Hematopoietic multipotent progenitor cell treated with erythropoietin and hydrocortisone succinate and interleukin-3 and kit ligand, for 15 days (in vitro differentiated cells): Measurements from ENCODE around the gene TNFRSF13B.
"Not testable (repeated sequence)": the region's sequence is repeated elsewhere in the genome, so short reads cannot be mapped to it uniquely, and the experiment has no call there.

Experiments used
- DNase-seq: peaks from one replicate; pipeline ENCODE4 v3.0.0-alpha.2; 2015; ENCODE audit warnings: low spot score

The TNFRSF13B gene

DNA sequence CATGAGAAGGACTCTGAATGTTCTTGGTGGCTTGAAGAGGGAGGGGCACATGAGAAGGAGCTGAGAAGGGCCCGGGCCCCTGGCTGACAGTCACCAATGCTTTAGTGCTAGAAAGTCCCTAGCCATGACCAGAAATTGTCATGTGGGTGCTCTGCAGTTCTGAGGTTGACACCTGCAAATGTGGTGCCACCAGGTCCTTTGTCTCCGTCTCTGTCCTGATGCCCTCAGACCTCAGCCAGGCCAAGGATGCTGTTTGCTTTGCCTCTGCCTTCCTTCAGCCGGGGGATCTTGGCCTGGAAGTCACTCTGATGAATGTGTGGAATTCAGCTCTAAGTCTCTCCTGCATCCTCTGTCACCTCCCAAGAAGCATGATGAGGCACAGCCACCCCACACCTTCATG lies 63.6 kb downstream of the TNFRSF13B start:
- DNase-seq, result no peak

DNA sequence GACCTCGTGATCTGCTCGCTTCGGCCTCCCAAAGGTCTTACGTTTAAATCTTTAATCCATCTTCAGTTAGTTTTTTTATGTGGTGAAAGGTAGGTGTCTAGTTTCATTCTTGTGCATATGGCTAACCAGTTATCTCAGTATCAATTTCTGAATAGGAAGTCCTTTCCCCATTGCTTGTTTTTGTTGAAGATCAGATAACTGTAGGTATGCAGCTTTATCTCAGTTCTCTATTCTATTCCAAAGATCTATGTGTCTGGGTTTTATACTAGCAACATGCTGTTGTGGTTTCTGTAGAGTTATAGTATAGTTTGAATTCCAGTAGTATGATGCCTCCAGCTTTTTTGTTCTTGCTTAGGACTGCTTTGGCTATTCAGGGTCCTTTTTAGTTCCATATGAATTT lies 65.2 kb downstream of the TNFRSF13B start:
- DNase-seq, result no peak

DNA sequence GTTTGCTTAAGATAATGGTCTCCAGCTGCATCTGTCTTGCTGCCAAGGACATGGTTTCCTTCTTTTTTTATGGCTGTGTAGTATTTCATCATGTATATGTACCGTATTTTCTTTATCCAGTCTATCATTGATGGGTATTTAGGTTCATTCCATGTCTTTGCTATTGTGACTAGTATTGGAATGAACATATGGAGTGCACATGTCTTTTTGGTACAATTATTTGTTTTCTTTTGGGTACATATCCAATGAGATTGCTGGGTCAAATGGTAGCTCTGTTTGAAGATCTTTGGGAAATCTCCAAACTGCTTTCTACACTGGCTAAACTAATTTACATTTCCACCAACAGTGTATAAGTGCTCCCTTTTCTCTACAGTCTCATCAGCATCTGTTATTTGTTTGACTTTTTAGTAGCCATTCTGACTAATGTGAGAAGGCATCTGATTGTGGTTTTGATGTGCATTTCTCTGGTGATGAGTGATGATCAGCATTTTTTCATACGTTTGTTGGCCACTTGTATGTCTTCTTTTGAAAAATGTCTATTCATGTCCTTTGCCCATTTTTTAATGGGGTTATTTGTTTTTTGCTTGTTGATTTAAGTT lies 66.2 kb downstream of the TNFRSF13B start:
- no peak for DNase-seq

DNA sequence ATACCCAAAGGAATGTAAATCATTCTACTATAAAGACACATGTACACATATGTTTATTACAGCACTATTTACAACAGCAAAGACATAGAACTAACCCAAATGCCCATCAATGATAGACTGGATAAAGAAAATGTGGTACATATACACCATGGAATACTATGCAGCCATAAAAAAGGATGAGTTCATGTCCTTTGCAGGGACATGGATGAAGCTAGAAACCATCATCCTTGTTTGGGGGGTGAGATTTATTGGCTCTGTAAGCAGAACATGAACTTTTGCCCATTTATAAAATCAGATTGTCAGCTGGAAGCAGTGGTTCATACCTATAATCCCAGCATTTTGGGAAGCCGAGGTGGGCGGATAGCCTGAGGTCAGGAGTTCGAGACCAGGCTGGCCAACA lies 68.8 kb downstream of the TNFRSF13B start:
- not testable (repeated sequence) for DNase-seq

DNA sequence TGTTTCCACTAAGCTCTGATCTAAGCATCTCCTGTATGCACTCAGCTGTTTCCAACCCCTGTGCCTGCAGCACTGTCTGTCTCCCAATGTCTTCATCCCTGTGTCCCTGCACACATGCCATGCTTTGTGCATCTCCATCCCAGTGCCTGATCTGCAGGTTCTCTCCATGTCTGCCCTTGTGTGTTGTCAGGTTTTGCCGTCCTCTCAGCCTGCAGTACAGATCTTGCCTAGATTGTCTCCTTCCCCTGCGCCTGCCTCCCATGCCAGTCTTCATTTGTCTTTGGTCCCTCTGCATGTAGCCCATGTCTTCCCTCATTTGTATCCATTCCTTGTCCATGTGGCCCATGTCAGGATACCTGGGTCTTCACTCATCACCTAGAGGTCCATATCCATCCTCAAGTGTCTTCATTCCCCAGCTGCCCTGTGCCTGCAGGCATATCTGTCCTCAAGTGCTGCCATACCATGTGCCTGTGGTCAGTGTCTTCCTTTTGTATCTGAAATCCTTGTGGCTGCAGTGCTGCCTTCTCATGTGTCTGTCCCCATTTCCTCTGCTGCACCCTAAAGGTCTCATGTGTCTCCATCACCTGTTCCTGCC lies 71.5 kb downstream of the TNFRSF13B start:
- DNase-seq, result no peak

DNA sequence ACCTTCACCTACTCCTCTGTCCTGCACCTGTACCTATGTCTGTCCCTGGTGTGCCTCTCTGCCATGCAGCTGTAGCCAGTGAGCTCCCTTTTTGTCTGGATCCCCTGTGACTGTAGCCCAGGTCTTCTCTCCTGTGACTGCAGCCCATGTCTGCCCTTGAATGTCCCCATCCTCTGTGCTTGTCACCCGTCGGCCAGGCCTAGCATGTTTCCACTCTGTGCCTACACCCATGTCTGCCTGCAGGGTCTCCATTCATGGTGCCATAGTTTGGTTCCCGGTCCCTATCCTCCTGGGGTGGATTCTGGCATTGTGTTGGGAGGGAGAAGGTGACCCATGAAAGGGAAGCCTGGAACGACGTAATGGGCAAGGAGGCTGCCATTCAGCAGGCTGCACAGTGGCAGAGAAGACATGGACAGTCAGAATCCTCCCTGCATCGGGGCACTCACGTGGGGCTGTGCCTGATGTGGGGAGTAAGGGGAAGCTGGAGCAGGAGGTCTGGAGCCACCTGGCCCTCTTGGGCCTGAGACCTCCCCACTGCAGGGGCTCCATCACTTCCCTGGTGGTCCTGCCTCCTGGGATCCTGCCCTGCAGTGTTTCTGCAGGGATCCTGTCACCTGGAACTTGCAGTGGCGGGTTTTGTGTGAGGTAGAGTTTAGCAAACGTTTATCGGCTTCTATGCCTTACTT lies 74.6 kb downstream of the TNFRSF13B start:
- DNase-seq, result not testable (repeated sequence)

DNA sequence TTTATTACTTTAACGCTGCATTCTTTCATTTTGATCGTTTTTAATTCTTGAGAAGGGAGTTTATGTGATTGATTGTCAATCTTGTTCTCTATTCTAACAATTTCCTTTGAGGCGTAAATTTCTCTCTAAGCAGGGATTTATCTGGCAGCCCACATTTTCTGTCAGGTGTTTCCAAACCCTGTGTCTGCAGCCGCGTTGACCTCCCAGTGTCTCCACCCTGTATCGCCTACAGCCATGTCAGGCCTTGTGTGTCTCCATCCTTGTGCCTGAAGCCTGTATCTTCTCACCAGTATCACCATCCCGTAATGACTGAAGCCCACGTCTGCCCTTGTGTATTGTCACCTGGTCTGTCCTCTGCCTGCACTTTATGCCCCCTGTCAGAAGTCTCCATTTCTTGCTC lies 75.7 kb downstream of the TNFRSF13B start:
- DNase-seq, result not testable (repeated sequence)

DNA sequence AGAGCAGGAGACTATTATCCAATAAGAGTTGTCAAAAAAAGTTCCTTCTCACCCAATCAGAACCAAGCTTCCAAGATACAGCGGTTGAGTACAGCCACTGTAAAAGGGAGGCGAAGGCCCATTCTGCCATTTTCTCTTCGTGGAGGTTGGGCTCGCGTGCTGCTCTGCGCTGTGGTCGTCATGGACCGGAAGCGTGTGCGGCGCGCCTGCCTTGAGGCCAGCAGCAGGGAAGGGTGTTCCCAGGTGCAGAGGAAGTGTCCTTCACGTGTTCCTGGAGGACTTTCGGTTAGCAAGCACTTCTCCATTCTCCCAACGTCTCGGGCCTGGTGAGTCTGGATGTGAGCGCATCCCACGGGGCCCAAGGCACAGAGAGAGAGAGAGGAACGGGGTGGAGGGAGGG lies 78.4 kb downstream of the TNFRSF13B start:
- not testable (repeated sequence) for DNase-seq

DNA sequence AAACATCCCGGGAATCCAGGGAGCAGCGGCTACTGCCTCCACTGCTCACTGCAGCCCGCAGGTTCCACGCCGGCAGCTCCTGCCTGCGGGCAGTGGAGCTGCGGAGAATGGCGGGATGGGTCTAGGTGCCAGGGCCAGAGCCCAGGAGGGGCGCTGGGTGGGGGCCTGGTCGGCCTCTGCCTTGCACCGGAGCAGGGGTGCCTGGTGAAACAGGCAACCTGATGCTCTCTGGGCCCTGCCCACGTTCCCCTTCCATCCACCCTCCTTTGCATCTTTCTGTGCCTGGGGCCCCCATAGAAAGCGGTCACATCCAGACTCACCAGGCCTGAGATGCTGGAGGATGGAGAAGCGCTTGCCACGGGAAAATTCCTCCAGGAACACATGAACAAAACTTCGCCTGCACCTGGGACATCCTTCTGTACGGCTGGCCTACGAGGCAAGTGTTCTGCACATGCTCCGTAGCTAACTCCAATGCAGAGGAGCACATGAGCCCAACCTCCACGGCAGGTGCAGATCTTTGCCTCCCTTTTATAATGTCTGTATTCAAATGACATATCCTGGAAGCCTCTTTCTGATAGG lies 79.0 kb downstream of the TNFRSF13B start:
- DNase-seq, result not testable (repeated sequence)

DNA sequence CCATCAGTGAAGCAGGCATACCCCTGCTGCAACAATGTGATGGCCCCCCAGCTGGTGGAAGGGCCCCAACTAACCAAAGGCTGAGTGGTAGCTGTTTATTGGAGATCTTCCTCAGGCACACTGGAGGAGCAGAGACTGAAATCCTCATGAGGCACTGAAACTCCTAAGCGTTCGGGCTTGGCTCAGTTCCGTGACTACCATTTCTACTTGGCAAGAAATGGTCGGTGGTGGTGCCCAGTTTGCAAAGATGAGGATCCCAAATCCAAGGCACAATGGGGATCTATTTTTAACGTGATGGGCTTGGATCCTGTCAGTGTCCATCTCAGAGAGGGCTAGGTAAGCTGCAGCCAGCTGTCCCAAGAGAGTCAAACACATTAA lies 82.8 kb downstream of the TNFRSF13B start:
- no peak for DNase-seq
